Urothelium cell line (cell line): Measurements from ENCODE around the gene MIF4GD.
"Not testable (repeated sequence)": the region's sequence is repeated elsewhere in the genome, so short reads cannot be mapped to it uniquely, and the experiment has no call there.

Experiments used
- DNase-seq: peaks from one replicate; pipeline ENCODE4 v3.0.0; 2011; ENCODE audit warnings: low spot score, mixed read lengths
- FAIRE-seq: peaks from 2 replicates; lab custom pipeline; 2011; peaks lifted over from hg19 to GRCh38; lab: Jason Lieb, UNC

MIF4GD gene

DNA sequence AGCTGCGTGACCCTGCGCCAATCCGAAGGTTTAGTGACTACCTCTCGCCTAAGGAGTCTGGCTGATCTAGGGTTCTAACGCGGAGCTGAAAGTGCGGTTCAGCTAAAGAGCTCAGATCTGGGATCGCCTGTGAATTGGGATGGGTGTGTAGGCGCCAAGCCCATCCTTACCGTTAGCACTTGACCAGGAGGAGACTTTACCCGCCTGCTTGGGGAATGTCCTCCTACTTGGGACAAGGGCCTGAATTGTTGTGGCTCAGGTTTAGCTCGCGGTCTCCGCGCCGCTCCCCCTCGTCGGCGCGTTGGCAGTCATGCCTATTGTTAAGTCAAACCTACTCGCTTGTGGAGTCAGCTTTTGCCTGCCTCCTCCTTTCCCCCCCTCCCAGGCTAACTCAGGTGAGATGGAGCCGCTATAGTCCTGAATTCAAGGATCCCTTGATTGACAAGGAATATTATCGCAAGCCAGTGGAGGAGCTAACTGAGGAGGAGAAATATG, 8.9 kb downstream of the MIF4GD start:
- FAIRE-seq: no peak
- DNase-seq: no peak

DNA sequence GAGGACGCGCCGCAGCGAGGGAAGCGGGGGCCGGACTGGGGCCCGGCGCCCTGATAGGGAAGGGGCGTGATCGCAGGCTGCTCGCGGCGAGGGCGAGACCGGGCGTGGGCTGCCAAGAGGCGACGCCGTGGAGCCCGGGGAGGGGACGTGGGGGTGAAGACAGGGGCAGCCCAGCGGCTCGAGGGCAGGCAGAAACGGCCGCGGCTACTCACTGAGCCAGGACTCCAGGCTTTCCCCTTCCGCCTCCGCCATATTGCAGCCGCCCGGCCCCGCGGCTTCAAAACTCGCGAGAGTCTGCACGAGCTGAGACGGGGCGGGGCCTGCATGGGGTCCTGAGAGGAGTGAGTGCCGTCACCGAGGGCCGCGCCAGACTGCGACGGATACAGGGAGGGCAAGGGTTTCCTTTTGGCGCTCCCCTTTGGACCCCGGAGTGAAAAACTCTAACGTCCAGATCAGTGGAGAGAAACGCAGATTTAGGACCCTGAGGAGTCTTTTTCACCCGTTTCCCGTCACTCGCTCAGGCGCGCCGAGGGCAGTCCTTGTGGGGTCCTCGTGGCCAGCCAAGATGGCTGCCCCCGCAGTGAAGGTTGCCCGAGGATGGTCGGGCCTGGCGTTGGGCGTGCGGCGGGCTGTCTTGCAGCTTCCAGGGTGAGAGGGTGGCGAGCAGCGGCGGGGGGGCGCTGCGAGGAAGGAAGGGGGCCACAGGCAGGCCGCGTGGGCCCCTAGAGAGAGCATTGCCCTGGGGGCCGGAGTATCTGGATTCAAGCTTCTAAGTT, 9.5 kb downstream of the MIF4GD start, which contains the start of the genes GGA3 and MRPS7:
GGA3 (minus strand) TSS at position 271 of the 776 bp plus-strand sequence; CDS start at position 252, 19 bp downstream.
MRPS7 (plus strand) TSS at position 544 of the 776 bp plus-strand sequence; CDS start at position 566, 22 bp downstream.
- peak; percentile 98 for DNase-seq
- peak; percentile 13 for FAIRE-seq

GRCh38 chr17:75260641-75261335, 10.2 kb downstream of the MIF4GD start:
- DNase-seq: no peak
- FAIRE-seq: no peak

- not testable (repeated sequence) for FAIRE-seq, DNase-seq
These were observed 13.8 kb downstream of the MIF4GD start for GRCh38 chr17:75257228-75257627.

DNA sequence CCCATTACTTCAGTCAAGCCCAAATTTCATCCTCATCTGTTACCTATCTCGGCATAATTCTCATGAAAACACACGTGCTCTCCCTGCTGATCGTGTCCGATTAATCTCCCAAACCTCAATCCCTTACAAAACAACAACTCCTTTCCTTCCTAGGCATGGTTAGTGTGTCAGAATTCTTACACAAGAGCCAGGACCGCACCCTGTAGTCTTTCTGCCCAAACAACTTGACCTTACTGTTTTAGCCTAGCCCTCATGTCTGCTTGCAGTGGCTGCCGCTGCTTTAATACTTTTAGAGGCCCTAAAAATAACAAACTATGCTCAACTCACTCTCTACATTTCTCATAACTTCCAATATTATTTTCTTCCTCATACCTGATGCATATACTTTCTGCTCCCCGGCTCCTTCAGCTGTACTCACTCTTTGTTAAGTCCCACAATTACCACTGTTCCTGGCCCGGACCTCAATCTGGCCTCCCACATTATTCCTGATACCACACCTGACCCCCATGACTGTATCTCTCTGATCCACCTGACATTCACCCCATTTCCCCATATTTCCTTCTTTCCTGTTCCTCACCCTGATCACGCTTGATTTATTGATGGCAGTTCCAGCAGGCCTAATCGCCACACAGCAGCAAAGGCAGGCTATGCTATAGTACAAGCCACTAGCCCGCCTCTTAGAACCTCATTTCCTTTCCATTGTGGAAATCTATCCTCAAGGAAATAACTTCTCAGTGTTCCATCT, 14.9 kb downstream of the MIF4GD start:
- FAIRE-seq, DNase-seq: not testable (repeated sequence)

GRCh38 chr17:75252039-75252816, 18.8 kb downstream of the MIF4GD start:
- FAIRE-seq: no peak
- DNase-seq: no peak

DNA sequence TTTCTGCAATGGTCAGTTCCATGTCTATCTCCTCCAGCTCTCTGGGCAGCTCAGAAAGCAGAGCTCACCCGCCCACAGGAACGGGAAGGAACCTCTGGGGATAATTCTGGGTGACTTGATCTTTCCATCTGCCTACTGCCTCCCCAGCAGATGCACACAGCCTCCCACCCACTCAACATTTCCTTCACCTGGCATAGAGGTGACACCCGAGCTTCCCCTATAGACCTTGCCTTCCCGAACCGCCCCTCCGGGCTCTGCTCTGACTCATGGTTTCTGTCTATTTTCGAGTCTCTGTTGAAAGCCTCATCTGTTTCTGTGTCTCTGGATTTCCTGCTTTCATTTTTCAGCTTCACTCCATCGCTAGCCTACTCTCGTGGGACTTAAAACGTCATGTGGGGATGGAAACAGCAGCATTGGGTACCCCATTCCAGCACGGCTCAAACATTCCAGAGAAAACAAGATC, 21.0 kb downstream of the MIF4GD start:
- FAIRE-seq: no peak
- DNase-seq: no peak

GRCh38 chr17:75249564-75249963, 21.5 kb downstream of the MIF4GD start:
- DNase-seq (no peak), FAIRE-seq (no peak)

GRCh38 chr17:75246404-75246803, 24.6 kb downstream of the MIF4GD start:
- FAIRE-seq: no peak
- no peak for DNase-seq

GRCh38 chr17:75245011-75245410, 26.0 kb downstream of the MIF4GD start:
- DNase-seq: no peak
- no peak for FAIRE-seq

DNA sequence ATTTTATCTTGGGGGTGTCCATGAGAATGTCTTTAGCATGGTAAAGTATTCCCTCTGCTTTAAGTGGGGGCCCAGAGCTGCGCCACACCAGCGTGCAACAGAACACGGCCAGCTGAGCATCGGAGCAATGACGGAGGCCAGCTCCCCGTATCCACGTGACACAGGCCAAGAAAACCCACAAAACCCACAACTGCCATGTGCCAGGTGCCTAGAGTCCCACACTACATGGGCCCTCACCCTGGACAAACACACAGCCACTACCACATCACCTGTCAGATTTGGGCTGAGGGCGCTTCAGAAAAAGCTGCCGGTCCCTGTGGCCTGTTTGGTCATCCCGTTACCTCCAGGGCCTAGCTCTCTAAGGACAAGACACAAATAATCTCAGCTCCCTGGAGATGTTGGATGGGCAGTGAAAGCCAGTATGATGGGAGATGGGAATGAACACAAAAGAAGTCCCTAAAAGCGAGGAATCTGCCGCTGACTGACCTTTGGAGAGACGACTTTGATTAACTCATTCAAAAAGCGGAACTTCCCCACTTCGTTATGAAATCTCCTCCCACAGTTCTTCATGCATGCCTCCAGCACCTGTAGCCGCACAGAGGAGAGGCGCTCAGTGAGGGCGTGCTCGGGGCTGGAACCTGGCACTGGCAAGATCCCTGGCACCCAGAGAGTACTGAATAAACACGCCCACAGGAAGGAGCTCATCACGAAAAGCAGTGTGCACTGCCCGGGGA, 26.7 kb downstream of the MIF4GD start:
- FAIRE-seq (peak; percentile 73), DNase-seq (no peak)

DNA sequence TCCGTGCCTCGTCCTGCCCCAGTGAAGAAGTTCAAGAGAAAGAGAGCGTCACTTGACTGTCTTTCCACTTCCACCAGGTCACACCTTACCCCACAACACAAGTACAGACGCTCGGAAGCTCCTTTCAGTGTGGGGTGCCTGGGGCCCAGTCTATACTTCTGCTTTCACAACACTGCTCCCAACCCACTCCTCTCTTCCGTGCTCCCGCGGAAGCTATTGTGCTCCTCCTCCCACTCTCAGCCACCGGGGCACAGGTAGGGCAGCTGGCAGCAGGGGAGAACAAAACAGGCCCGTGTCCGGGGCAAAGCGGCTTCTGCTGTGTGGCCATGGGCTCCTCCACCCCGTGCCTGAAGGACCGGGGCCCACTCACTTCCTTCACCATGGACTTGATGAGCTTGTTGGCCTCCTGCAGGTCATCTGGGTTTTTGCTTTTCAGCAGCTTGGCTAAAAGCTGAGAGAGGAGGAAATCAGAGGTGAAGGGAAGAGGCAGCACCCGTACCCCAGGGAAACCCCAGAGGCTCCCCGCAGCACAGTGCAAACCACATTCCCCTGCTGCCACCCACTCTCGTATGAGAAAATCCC, 28.5 kb downstream of the MIF4GD start:
- DNase-seq: no peak
- FAIRE-seq: no peak

- DNase-seq (no peak), FAIRE-seq (no peak)
These were observed 29.0 kb downstream of the MIF4GD start for GRCh38 chr17:75241996-75242460.

- no peak for DNase-seq
- FAIRE-seq: peak; percentile 84
These were observed 29.5 kb downstream of the MIF4GD start for GRCh38 chr17:75241502-75241901.

DNA sequence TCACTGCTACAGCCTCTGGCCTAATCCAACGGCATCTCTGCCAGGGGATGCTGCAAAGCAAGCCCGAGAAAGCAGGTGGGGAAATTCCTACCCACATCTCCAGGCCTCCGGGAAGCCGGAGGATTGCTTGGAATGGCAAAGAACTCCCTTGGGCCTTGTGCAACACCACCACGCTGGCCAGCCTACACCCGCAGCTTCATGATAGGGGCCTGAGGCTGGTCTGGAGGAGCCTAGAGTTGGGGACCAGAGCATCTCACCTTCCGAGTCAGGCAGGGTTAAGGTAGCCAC, 29.9 kb downstream of the MIF4GD start:
- FAIRE-seq (no peak), DNase-seq (no peak)

- FAIRE-seq: peak; percentile 32
- peak; percentile 65 for DNase-seq
These were observed 30.5 kb downstream of the MIF4GD start for GRCh38 chr17:75240394-75241142.

GRCh38 chr17:75239778-75240393, 31.1 kb downstream of the MIF4GD start:
- FAIRE-seq: no peak
- DNase-seq: no peak

GRCh38 chr17:75239214-75239613, 31.8 kb downstream of the MIF4GD start:
- FAIRE-seq: no peak
- no peak for DNase-seq
